HCT116 (cell line): Measurements from ENCODE around the gene TNFRSF14. TPM values are rescaled to one million over a fixed set of nuclear protein-coding genes. Genes with fewer than 3 reads are reported as not detected.

Experiments
- ATAC-seq: fragments of 200-7000 bp; cut with Tn5 transposase; 2 replicates; pipeline ENCODE4 v1.9.1; 2020; ENCODE audit warnings: mild to moderate bottlenecking, moderate library complexity
- BruUV-seq: library from RNA; stranded (reverse); fragments of 400-500 nt; replicated peaks from 2 replicates; lab custom pipeline; 2021; lab: Mats Ljungman, UMichigan
- CTCF ChIA-PET: fragments of 300-600 bp; sonication (Branson Sonifier 250); formaldehyde crosslinking; loops from one replicate; lab custom pipeline; 2021; ENCODE audit warnings: antibody characterized with exemption; lab: Charles Lee
- POLR2A ChIA-PET: fragments of 300-600, 350-600 bp; sonication (Branson Sonifier 250); formaldehyde crosslinking; loops from one replicate; lab custom pipeline; 2021; ENCODE audit warnings: antibody characterized with exemption; lab: Charles Lee
- RAD21 ChIA-PET, 2 experiments: fragments of 300-600 bp; sonication (Branson Sonifier 250); formaldehyde crosslinking; loops; one replicate each; lab custom pipeline; 2023; ENCODE audit warnings: low total read pairs in 2 of 2; ENCODE audit not compliant: uncharacterized antibody in 2 of 2, unreplicated experiment in 2 of 2, low non-redundant PET in 1 of 2; lab: Charles Lee
- DNase-seq: peaks from one replicate; pipeline ENCODE4 v3.0.0-alpha.2; 2010; ENCODE audit warnings: low read depth, low spot score
- H2AFZ ChIP-seq: fragments of 200-600 bp; shearing (Covaris generic), sonication (generic); 2 replicates; pipeline ENCODE4 v1.6.1; 2017; ENCODE audit warnings: low read depth, mixed run types, mixed read lengths, antibody characterized with exemption, low read length; ENCODE audit not compliant: poor library complexity, severe bottlenecking
- H3K27ac ChIP-seq: 2 replicates; pipeline ENCODE4 v1.5.1; 2012; ENCODE audit warnings: low read depth, low read length
- H3K27me3 ChIP-seq: fragments of 200-600 bp; sonication (generic); 2 replicates; pipeline ENCODE4 v1.6.1; 2016; ENCODE audit warnings: mixed run types, low read length, mixed read lengths; ENCODE audit not compliant: insufficient read depth
- H3K36me3 ChIP-seq, 2 experiments: fragments of 200-500 bp in 1 of 2; fragments of 200-600 bp in 1 of 2; sonication (Bioruptor generic) in 1 of 2; sonication (generic) in 1 of 2; 2 replicates each; pipeline versions ENCODE4 v1.5.1 to v1.6.1; 2014 to 2016; ENCODE audit warnings: low read length in 2 of 2, inconsistent platforms in 1 of 2, mixed read lengths in 1 of 2, mixed run types in 1 of 2; ENCODE audit not compliant: insufficient read depth in 2 of 2, control insufficient read depth in 1 of 2
- H3K4me1 ChIP-seq, 2 experiments: fragments of 200-600 bp in 1 of 2; sonication (generic) in 1 of 2; 2 replicates each; pipeline versions ENCODE4 v1.5.1 to v1.6.1; 2012 to 2017; ENCODE audit warnings: low read length in 2 of 2, inconsistent platforms in 1 of 2, mild to moderate bottlenecking in 1 of 2, mixed read lengths in 1 of 2, mixed run types in 1 of 2, moderate library complexity in 1 of 2; ENCODE audit not compliant: insufficient read depth in 2 of 2, control insufficient read depth in 1 of 2
- H3K4me2 ChIP-seq: fragments of 200-600 bp; sonication (generic); 2 replicates; pipeline ENCODE4 v1.6.1; 2017; ENCODE audit warnings: mixed run types, low read length, mixed read lengths
- H3K4me3 ChIP-seq, 2 experiments: fragments of 200-600 bp in 1 of 2; sonication (generic) in 1 of 2; replicated peaks in 1 of 2; 2 replicates each; pipeline ENCODE4 v1.5.1; 2011 to 2016; ENCODE audit warnings: low read length in 2 of 2, control low read depth in 1 of 2, low read depth in 1 of 2, mild to moderate bottlenecking in 1 of 2, mixed read lengths in 1 of 2, mixed run types in 1 of 2
- H3K79me2 ChIP-seq: fragments of 200-600 bp; sonication (generic); 2 replicates; pipeline ENCODE4 v1.6.1; 2017; ENCODE audit warnings: mild to moderate bottlenecking, mixed run types, low read length, moderate library complexity, mixed read lengths; ENCODE audit not compliant: insufficient read depth
- H3K9ac ChIP-seq: fragments of 200-600 bp; sonication (generic); 2 replicates; pipeline ENCODE4 v1.6.1; 2016; ENCODE audit warnings: low read length, mixed read lengths
- H3K9me2 ChIP-seq: fragments of 200-600 bp; sonication (generic), shearing (Covaris generic); 2 replicates; pipeline ENCODE4 v1.6.1; 2017; ENCODE audit warnings: mixed run types, mild to moderate bottlenecking, moderate library complexity; ENCODE audit not compliant: insufficient read depth
- H3K9me3 ChIP-seq, 2 experiments: fragments of 200-500 bp in 1 of 2; fragments of 200-600 bp in 1 of 2; sonication (Bioruptor generic) in 1 of 2; sonication (generic) in 1 of 2; 2 replicates each; pipeline ENCODE4 v1.6.1; 2014 to 2017; ENCODE audit warnings: low read length in 2 of 2, mixed read lengths in 2 of 2, inconsistent platforms in 1 of 2, low read depth in 1 of 2, mild to moderate bottlenecking in 1 of 2, mixed run types in 1 of 2, moderate library complexity in 1 of 2; ENCODE audit not compliant: control insufficient read depth in 1 of 2, insufficient read depth in 1 of 2
- H4K20me1 ChIP-seq: fragments of 200-600 bp; sonication (generic), shearing (Covaris generic); 2 replicates; pipeline ENCODE4 v1.6.1; 2017; ENCODE audit warnings: mixed run types, mild to moderate bottlenecking, moderate library complexity; ENCODE audit not compliant: insufficient read depth
- ATF3 ChIP-seq: IDR thresholded peaks from 2 replicates; pipeline ENCODE4 v1.6.1; 2012
- CTCF ChIP-seq, 3 experiments: fragments of 200-600 bp in 1 of 3; sonication (generic) in 1 of 3; IDR thresholded peaks in 2 of 3; conservative IDR thresholded peaks in 1 of 3; 2 replicates each; pipeline ENCODE4 v1.5.1; 2012 to 2017; ENCODE audit warnings: low read depth in 2 of 3, low read length in 2 of 3, antibody characterized with exemption in 1 of 3, borderline replicate concordance in 1 of 3, control low read depth in 1 of 3, mild to moderate bottlenecking in 1 of 3, mixed read lengths in 1 of 3, mixed run types in 1 of 3, moderate library complexity in 1 of 3; ENCODE audit not compliant: insufficient read depth in 1 of 3
- POLR2AphosphoS5 ChIP-seq: IDR thresholded peaks from 2 replicates; pipeline ENCODE4 v1.6.1; 2011; ENCODE audit warnings: mild to moderate bottlenecking, low read depth, low read length, moderate library complexity
- SIN3A ChIP-seq: IDR thresholded peaks from 2 replicates; pipeline ENCODE4 v1.6.1; 2012; ENCODE audit warnings: low read depth
- SP1 ChIP-seq: IDR thresholded peaks from 2 replicates; pipeline ENCODE4 v1.6.1; 2012; ENCODE audit warnings: low read depth
- ZFX ChIP-seq: fragments of 450-650 bp; IDR thresholded peaks from 2 replicates; pipeline ENCODE4 v1.6.1; 2017
- intact Hi-C: fragments of 100-400 bp; cut with micrococcal nuclease; formaldehyde crosslinking; loops from 2 replicates; pipeline ENCODE4 v1.10.0; 2022
- total RNA-seq: library from RNA; stranded (reverse); gene quantifications from one replicate; pipeline ENCODE4 v1.2.1, GENCODE V29; 2021; ENCODE audit not compliant: unreplicated experiment

The TNFRSF14 gene
- total RNA-seq, 1 experiment from 2014 or later: 0.66 TPM

- ChIA-PET RAD21 (no interaction called here), POLR2A (no interaction called here), CTCF (no interaction called here)
- Histone ChIP-seq H3K4me1 (no peaks in the 10 kb centered on the region), H3K36me3 (no peaks in the 10 kb centered on the region), H3K9me2 (no peaks in the 10 kb centered on the region), H3K9ac (no peak overlapping the region), H3K4me2 (no peak overlapping the region), H3K27me3 (no peaks in the 10 kb centered on the region), H3K9me3 (no peaks in the 10 kb centered on the region), H4K20me1 (no peaks in the 10 kb centered on the region), H2AFZ (no peak overlapping the region), H3K4me3 (no peak overlapping the region), H3K27ac (no peak overlapping the region), H3K79me2 (no peaks in the 10 kb centered on the region)
- intact Hi-C loops: no loop called here
- no TSS peak for BruUV-seq
- ATAC-seq: peak; percentile 38; the same call in 1 of the 2 replicates
- no peak for DNase-seq
- peak in 2 of 3 experiments; percentile 46 to 48; a peak in 4 of 6 replicates for TF ChIP-seq CTCF (IDR thresholded peaks at IDR 0.05 in 2 of 3, conservative IDR thresholded peaks at IDR 0.05 in 1 of 3; ENCODE audit: borderline replicate concordance in 1 of 3, insufficient read depth in 1 of 3, low read depth in 2 of 3, low read length in 2 of 3)
- TF ChIP-seq SP1: no peak
- no peak for TF ChIP-seq ZFX
- TF ChIP-seq SIN3A: no peak
- TF ChIP-seq POLR2AphosphoS5: no peak
- no peak for TF ChIP-seq ATF3
Observed at GRCh38 chr1:2554621-2555387, 1.4 kb upstream of the TNFRSF14 start.
